BE2C (cell line): ENCODE results near the gene SNX33.
A peak's percentile ranks its signal among the peaks of the same experiment; 100 is the strongest.
"Not testable (repeated sequence)": the region's sequence is repeated elsewhere in the genome, so short reads cannot be mapped to it uniquely, and the experiment has no call there.

ENCODE experiments used
- DNase-seq: peaks from one replicate; pipeline ENCODE4 v3.0.0-alpha.2; 2020
- H3K27me3 ChIP-seq: fragments of 250-450 bp; sonication (Bioruptor Pico); 2 replicates; pipeline ENCODE4 v1.5.1; 2020; ENCODE audit warnings: mild to moderate bottlenecking
- H3K36me3 ChIP-seq: fragments of 250-450 bp; sonication (Bioruptor Pico); 2 replicates; pipeline ENCODE4 v1.5.1; 2020; ENCODE audit warnings: mild to moderate bottlenecking
- H3K4me1 ChIP-seq: fragments of 250-450 bp; sonication (Bioruptor Pico); 2 replicates; pipeline ENCODE4 v1.5.1; 2020
- H3K4me3 ChIP-seq: 2 replicates; pipeline ENCODE4 v1.5.1; 2011; ENCODE audit warnings: low read depth, low read length
- H3K9me3 ChIP-seq: fragments of 250-450 bp; sonication (Bioruptor Pico); 2 replicates; pipeline ENCODE4 v1.5.1; 2020
- CTCF ChIP-seq: IDR thresholded peaks from 2 replicates; pipeline ENCODE4 v1.5.1; 2012; ENCODE audit warnings: mild to moderate bottlenecking, low read depth, low read length

SNX33 gene

GRCh38 chr15:75677465-75678323, 30.0 kb downstream of the SNX33 start:
- Histone ChIP-seq H3K4me3 (no peak overlapping the region), H3K4me1 (peaks cover 12% of the 10 kb centered on the region), H3K9me3 (no peaks in the 10 kb centered on the region), H3K36me3 (no peaks in the 10 kb centered on the region), H3K27me3 (no peaks in the 10 kb centered on the region)
- DNase-seq = no peak
- no peak for TF ChIP-seq CTCF

DNA sequence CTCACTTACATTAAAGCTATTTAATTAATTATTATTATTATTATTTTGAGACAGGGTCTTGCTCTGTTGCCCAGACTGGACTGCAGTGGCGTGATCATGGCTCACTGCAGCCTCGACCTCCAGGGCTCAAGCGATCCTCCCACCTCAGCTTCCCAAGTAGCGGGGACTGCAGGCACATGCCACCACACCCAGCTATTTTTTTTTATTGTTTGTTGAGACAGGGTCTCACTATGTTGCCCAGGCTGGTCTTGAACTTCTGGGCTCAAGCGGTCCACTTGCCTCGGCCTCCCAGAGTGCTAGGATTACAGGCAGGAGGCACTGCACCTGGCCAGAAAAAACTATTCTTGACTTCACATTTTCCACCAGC, 30.6 kb downstream of the SNX33 start:
- H3K9me3 ChIP-seq, H3K4me1 ChIP-seq, H3K4me3 ChIP-seq, H3K36me3 ChIP-seq, H3K27me3 ChIP-seq, DNase-seq: not testable (repeated sequence)

GRCh38 chr15:75680007-75680789, 32.5 kb downstream of the SNX33 start:
- TF ChIP-seq CTCF = no peak
- H3K36me3 ChIP-seq = no peaks in the 10 kb centered on the region

GRCh38 chr15:75682181-75683135, 34.7 kb downstream of the SNX33 start:
- Histone ChIP-seq H3K4me3 (no peak overlapping the region), H3K36me3 (no peaks in the 10 kb centered on the region), H3K27me3 (no peaks in the 10 kb centered on the region), H3K4me1 (no peaks in the 10 kb centered on the region; the same call in none of the 2 replicates), H3K9me3 (no peaks in the 10 kb centered on the region)
- TF ChIP-seq CTCF = no peak
- no peak for DNase-seq

More at GRCh38 chr15:75680007-75680789, 32.5 kb downstream of the SNX33 start:
- Histone ChIP-seq H3K4me3 (no peak overlapping the region), H3K27me3 (no peaks in the 10 kb centered on the region), H3K9me3 (no peaks in the 10 kb centered on the region), H3K4me1 (no peaks in the 10 kb centered on the region; the same call in 1 of the 2 replicates)
- DNase-seq = no peak

- peak; percentile 88 for DNase-seq
- TF ChIP-seq CTCF = peak; percentile 83
These were observed 36.1 kb downstream of the SNX33 start for GRCh38 chr15:75683646-75684312.

More at GRCh38 chr15:75683646-75684312, 36.1 kb downstream of the SNX33 start:
- H3K36me3 ChIP-seq, H3K27me3 ChIP-seq, H3K9me3 ChIP-seq, H3K4me3 ChIP-seq, H3K4me1 ChIP-seq: not testable (repeated sequence)
